Ishikawa (cell line): ENCODE measurements around the gene CYP39A1.

ENCODE experiments used
- CEBPB ChIP-seq: IDR thresholded peaks from 2 replicates; pipeline ENCODE4 v1.6.1; 2012
- CREB1 ChIP-seq: IDR thresholded peaks from 2 replicates; pipeline ENCODE4 v1.6.1; 2012; ENCODE audit warnings: low read depth
- EGR1 ChIP-seq: IDR thresholded peaks from 2 replicates; pipeline ENCODE4 v1.6.1; 2012
- EP300 ChIP-seq: IDR thresholded peaks from 2 replicates; pipeline ENCODE4 v1.6.1; 2012; ENCODE audit warnings: borderline replicate concordance
- FOXM1 ChIP-seq: IDR thresholded peaks from 2 replicates; pipeline ENCODE4 v1.6.1; 2012; ENCODE audit warnings: low read depth, borderline replicate concordance
- MAX ChIP-seq: IDR thresholded peaks from 2 replicates; pipeline ENCODE4 v1.6.1; 2012
- NFIC ChIP-seq: IDR thresholded peaks from 2 replicates; pipeline ENCODE4 v1.6.1; 2012
- RAD21 ChIP-seq: IDR thresholded peaks from 2 replicates; pipeline ENCODE4 v1.6.1; 2012; ENCODE audit warnings: low read depth
- REST ChIP-seq: IDR thresholded peaks from 2 replicates; pipeline ENCODE4 v1.6.1; 2012; ENCODE audit warnings: low read depth, mild to moderate bottlenecking
- TAF1 ChIP-seq: IDR thresholded peaks from 2 replicates; pipeline ENCODE4 v1.6.1; 2012; ENCODE audit warnings: low read depth, mild to moderate bottlenecking
- TCF12 ChIP-seq: IDR thresholded peaks from 2 replicates; pipeline ENCODE4 v1.6.1; 2012; ENCODE audit warnings: low read depth
- TEAD4 ChIP-seq: IDR thresholded peaks from 2 replicates; pipeline ENCODE4 v1.6.1; 2012
- USF1 ChIP-seq: IDR thresholded peaks from 2 replicates; pipeline ENCODE4 v1.6.1; 2012
- YY1 ChIP-seq: IDR thresholded peaks from 2 replicates; pipeline ENCODE4 v1.6.1; 2012; ENCODE audit warnings: low read depth
- ZBTB7A ChIP-seq: IDR thresholded peaks from 2 replicates; pipeline ENCODE4 v1.6.1; 2012; ENCODE audit warnings: low read depth

Gene CYP39A1

GRCh38 chr6:46648869-46649492 is 3.6 kb downstream of the CYP39A1 start:
- TF ChIP-seq CEBPB = no peak
- TF ChIP-seq MAX = no peak
- no peak for TF ChIP-seq CREB1
- TF ChIP-seq NFIC = no peak
- no peak for TF ChIP-seq REST
- no peak for TF ChIP-seq YY1

GRCh38 chr6:46645265-46645664 is 7.4 kb downstream of the CYP39A1 start:
- TF ChIP-seq ZBTB7A (no peak), NFIC (no peak), TAF1 (no peak), CREB1 (no peak), REST (no peak), TCF12 (no peak), MAX (no peak), EP300 (no peak), TEAD4 (no peak), CEBPB (no peak), FOXM1 (no peak), YY1 (no peak), RAD21 (no peak)

- TF ChIP-seq TEAD4 = no peak
- 0 out of 2 replicates have a peak, but pooled peaks have one; percentile 24 for TF ChIP-seq CEBPB
Observed at GRCh38 chr6:46642928-46643751, 9.5 kb downstream of the CYP39A1 start.

- TF ChIP-seq NFIC = no peak
- peak; percentile 72 for TF ChIP-seq CEBPB
- no peak for TF ChIP-seq MAX
- peak; percentile 64 for TF ChIP-seq TEAD4
Observed at GRCh38 chr6:46638650-46639049, 14.0 kb downstream of the CYP39A1 start.

GRCh38 chr6:46637933-46638332 is 14.7 kb downstream of the CYP39A1 start:
- TF ChIP-seq TAF1 = no peak
- TF ChIP-seq EP300 = no peak
- no peak for TF ChIP-seq ZBTB7A
- TF ChIP-seq YY1 = no peak
- no peak for TF ChIP-seq NFIC
- TF ChIP-seq FOXM1 = no peak
- no peak for TF ChIP-seq CREB1
- no peak for TF ChIP-seq CEBPB
- no peak for TF ChIP-seq TEAD4
- TF ChIP-seq EGR1 = no peak
- no peak for TF ChIP-seq USF1
- TF ChIP-seq RAD21 = no peak
- no peak for TF ChIP-seq MAX
- TF ChIP-seq TCF12 = no peak
- TF ChIP-seq REST = no peak
